Loucy (cell line): ENCODE measurements around the gene MYCBPAP.

ENCODE experiments used
- H2AFZ ChIP-seq: fragments of 200-600 bp; sonication (generic); 2 replicates; pipeline ENCODE4 v1.6.0; 2016; ENCODE audit warnings: antibody characterized with exemption, mild to moderate bottlenecking, low read length, moderate library complexity
- H3F3A ChIP-seq: fragments of 200-600 bp; 2 replicates; pipeline ENCODE4 v1.6.0; 2016; ENCODE audit warnings: antibody characterized with exemption, low read depth, mild to moderate bottlenecking
- H3K27me3 ChIP-seq: fragments of 200-600 bp; sonication (generic); 2 replicates; pipeline ENCODE4 v1.6.1; 2014; ENCODE audit warnings: low read length, mild to moderate bottlenecking; ENCODE audit not compliant: insufficient read depth, poor library complexity, severe bottlenecking
- H3K36me3 ChIP-seq: fragments of 200-600 bp; sonication (generic); 2 replicates; pipeline ENCODE4 v1.6.1; 2016; ENCODE audit warnings: low read length; ENCODE audit not compliant: insufficient read depth
- H3K4me1 ChIP-seq: fragments of 200-600 bp; sonication (generic); 2 replicates; pipeline ENCODE4 v1.5.1; 2014; ENCODE audit warnings: low read length, mild to moderate bottlenecking; ENCODE audit not compliant: insufficient read depth, poor library complexity, severe bottlenecking
- H3K4me2 ChIP-seq: fragments of 200-600 bp; sonication (generic); 2 replicates; pipeline ENCODE4 v1.6.0; 2014; ENCODE audit warnings: antibody characterized with exemption, low read length, low read depth, mild to moderate bottlenecking; ENCODE audit not compliant: poor library complexity, severe bottlenecking
- H3K4me3 ChIP-seq: fragments of 200-600 bp; sonication (generic); 2 replicates; pipeline ENCODE4 v1.5.1; 2014; ENCODE audit warnings: low read length, mild to moderate bottlenecking, mixed read lengths; ENCODE audit not compliant: poor library complexity, severe bottlenecking
- H3K79me2 ChIP-seq: fragments of 200-600 bp; sonication (generic); 2 replicates; pipeline ENCODE4 v1.6.1; 2014; ENCODE audit warnings: low read length; ENCODE audit not compliant: insufficient read depth
- H3K9ac ChIP-seq: fragments of 200-600 bp; sonication (generic); 2 replicates; pipeline ENCODE4 v1.6.0; 2014; ENCODE audit warnings: mild to moderate bottlenecking, low read depth, low read length, moderate library complexity; ENCODE audit not compliant: poor library complexity, severe bottlenecking
- H3K9me2 ChIP-seq: fragments of 200-600 bp; sonication (generic); replicated peaks from 2 replicates; pipeline ENCODE4 v1.6.1; 2016; ENCODE audit warnings: low read depth, low read length, mixed read lengths
- H3K9me3 ChIP-seq: fragments of 200-600 bp; sonication (generic); 2 replicates; pipeline ENCODE4 v1.6.1; 2014; ENCODE audit warnings: mild to moderate bottlenecking, antibody characterized with exemption, low read length, low read depth; ENCODE audit not compliant: insufficient read depth
- H4K20me1 ChIP-seq: fragments of 200-600 bp; sonication (generic); 2 replicates; pipeline ENCODE4 v1.6.0; 2014; ENCODE audit warnings: antibody characterized with exemption, low read length, mild to moderate bottlenecking; ENCODE audit not compliant: insufficient read depth, poor library complexity, severe bottlenecking
- EZH2phosphoT487 ChIP-seq: fragments of 200-600 bp; IDR thresholded peaks from 2 replicates; pipeline ENCODE4 v1.6.1; 2018; ENCODE audit warnings: antibody characterized with exemption, mild to moderate bottlenecking, moderate library complexity, borderline replicate concordance
- TF ChIP-seq, protein P1 (sequence below): fragments of 200-600 bp; sonication (generic); conservative IDR thresholded peaks from 2 replicates; pipeline ENCODE4 v1.5.1; 2014; ENCODE audit warnings: mild to moderate bottlenecking, antibody characterized with exemption, low read length

MYCBPAP gene

DNA sequence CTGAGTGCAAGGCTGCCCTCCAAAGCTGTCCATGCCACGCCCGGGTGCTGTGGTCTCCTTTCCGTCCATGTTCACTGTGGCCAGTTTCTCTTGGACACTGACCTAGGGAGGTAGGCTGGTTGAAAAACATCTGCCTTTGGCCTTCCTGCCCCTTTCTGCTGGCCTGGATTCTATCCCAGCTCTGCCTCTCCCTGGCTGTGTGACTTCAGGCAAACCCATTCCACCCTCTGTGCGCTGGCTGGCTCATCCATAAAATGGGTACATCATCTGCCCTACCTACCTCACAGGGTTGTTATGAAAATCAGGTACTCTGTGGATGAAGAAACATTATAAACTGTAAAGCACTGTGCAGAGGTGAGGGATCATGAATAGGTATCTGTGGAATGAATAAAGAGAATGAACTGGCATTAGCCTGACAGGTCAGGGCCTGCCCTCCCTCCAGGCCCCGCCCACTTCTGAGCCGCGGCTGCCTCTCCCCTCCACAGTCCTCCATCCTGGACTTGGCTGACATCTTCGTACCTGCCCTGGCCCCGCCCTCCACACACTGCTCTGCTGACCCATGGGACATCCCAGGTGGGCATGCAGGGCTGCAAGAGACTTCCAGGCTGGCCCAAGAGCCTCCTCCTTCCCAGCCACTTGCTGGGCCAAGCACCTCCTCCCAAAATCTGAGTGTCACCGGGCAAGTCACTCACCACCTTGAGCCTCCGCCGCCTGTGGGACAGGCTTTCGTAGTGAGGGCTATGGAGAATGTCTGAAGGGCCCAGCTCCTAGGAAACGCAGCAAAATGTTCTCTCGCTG, 31.7 kb downstream of the MYCBPAP start:
- Histone ChIP-seq H3K9me2 (no peaks in the 10 kb centered on the region), H3K9ac (no peak overlapping the region), H3K4me3 (no peak overlapping the region), H3F3A (no peaks in the 10 kb centered on the region), H3K27me3 (no peaks in the 10 kb centered on the region), H4K20me1 (no peaks in the 10 kb centered on the region), H3K79me2 (no peaks in the 10 kb centered on the region), H2AFZ (no peak overlapping the region), H3K4me1 (peaks cover 17% of the 10 kb centered on the region), H3K4me2 (no peak overlapping the region), H3K36me3 (no peaks in the 10 kb centered on the region), H3K9me3 (no peaks in the 10 kb centered on the region)
- TF ChIP-seq EZH2phosphoT487 = no peak
- TF ChIP-seq, protein P1, sequence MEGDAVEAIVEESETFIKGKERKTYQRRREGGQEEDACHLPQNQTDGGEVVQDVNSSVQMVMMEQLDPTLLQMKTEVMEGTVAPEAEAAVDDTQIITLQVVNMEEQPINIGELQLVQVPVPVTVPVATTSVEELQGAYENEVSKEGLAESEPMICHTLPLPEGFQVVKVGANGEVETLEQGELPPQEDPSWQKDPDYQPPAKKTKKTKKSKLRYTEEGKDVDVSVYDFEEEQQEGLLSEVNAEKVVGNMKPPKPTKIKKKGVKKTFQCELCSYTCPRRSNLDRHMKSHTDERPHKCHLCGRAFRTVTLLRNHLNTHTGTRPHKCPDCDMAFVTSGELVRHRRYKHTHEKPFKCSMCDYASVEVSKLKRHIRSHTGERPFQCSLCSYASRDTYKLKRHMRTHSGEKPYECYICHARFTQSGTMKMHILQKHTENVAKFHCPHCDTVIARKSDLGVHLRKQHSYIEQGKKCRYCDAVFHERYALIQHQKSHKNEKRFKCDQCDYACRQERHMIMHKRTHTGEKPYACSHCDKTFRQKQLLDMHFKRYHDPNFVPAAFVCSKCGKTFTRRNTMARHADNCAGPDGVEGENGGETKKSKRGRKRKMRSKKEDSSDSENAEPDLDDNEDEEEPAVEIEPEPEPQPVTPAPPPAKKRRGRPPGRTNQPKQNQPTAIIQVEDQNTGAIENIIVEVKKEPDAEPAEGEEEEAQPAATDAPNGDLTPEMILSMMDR = no peak

DNA sequence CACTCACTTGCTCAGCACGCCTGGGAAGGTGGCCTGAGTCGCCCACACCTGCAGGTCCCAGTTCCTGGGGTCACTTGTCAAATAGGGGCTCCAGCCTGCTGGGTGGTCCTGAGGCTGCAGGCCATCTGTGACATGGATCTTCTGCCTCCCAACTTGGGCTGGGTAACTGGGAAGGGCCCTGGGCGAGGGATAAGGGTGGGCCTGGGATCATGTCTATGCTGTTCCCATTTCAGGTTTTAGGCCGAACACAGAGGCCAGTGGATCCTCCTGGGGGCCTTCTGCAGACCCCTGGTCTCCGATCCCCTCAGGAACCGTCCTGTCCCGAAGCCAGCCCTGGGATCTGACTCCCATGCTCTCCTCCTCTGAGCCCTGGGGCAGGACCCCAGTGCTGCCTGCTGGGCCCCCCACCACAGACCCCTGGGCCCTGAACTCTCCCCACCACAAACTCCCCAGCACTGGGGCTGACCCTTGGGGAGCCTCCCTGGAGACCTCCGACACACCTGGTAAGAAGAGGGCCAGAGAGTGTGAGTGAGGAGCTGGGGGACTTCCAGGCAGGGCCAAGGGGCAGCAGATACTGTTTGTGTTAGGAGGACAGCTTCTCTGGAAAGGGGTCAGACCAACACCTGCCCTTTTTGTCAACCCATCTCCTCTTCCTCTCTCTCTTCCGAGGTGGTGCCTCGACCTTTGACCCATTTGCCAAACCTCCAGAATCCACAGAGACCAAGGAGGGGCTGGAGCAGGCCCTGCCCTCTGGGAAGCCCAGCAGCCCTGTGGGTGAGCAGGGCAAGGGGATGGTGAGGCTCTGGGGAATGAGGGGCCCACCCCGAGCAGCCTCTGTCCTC, 32.5 kb downstream of the MYCBPAP start:
- Histone ChIP-seq H2AFZ (peak overlapping the region; percentile 89; the same call in 1 of the 2 replicates), H3K4me1 (peaks cover 17% of the 10 kb centered on the region), H3K27me3 (no peaks in the 10 kb centered on the region), H3K9ac (peak overlapping the region; percentile 68), H3F3A (no peaks in the 10 kb centered on the region), H3K36me3 (no peaks in the 10 kb centered on the region), H3K4me3 (peak overlapping the region; percentile 75), H3K9me3 (no peaks in the 10 kb centered on the region), H3K4me2 (peak overlapping the region; percentile 87), H4K20me1 (no peaks in the 10 kb centered on the region), H3K9me2 (no peaks in the 10 kb centered on the region), H3K79me2 (no peaks in the 10 kb centered on the region)
- TF ChIP-seq, protein P1 = no peak
- no peak for TF ChIP-seq EZH2phosphoT487

DNA sequence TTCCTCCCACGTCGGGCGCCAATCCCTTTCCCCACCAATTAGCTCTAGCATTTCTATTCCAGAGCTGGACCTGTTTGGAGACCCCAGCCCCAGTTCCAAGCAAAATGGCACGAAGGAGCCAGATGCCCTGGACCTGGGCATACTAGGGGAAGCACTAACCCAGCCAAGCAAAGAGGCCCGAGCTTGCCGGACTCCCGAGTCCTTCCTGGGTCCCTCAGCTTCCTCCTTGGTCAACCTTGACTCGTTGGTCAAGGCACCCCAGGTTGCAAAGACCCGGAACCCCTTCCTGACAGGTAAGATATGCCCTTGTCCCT, 33.1 kb downstream of the MYCBPAP start:
- Histone ChIP-seq H3F3A (no peaks in the 10 kb centered on the region), H3K4me3 (peak overlapping the region; percentile 75), H3K4me1 (peaks cover 17% of the 10 kb centered on the region), H3K79me2 (no peaks in the 10 kb centered on the region), H2AFZ (peak overlapping the region; percentile 89), H3K9me2 (no peaks in the 10 kb centered on the region), H3K4me2 (peak overlapping the region; percentile 87), H4K20me1 (no peaks in the 10 kb centered on the region), H3K36me3 (no peaks in the 10 kb centered on the region), H3K9ac (peak overlapping the region; percentile 68), H3K27me3 (no peaks in the 10 kb centered on the region), H3K9me3 (no peaks in the 10 kb centered on the region)
- TF ChIP-seq EZH2phosphoT487 = no peak
- TF ChIP-seq, protein P1 = no peak
